HepG2 (cell line): ENCODE measurements around the gene CEP68. TPM values are rescaled to one million over a fixed set of nuclear protein-coding genes. Genes with fewer than 3 reads are reported as not detected.

Experiments
- AGO2 ChIP-seq: fragments of 200-400 bp; formaldehyde crosslinking; optimal IDR thresholded peaks from 2 replicates; pipeline ENCODE3; 2017; ENCODE audit warnings: mild to moderate bottlenecking, low read depth, low read length, moderate library complexity
- CBX1 ChIP-seq: IDR thresholded peaks from one replicate; pipeline ENCODE4 v1.6.1; 2016; ENCODE audit warnings: antibody characterized with exemption, low read depth
- CTCF ChIP-seq: sonication (generic); formaldehyde crosslinking; IDR thresholded peaks from 2 replicates; pipeline ENCODE4 v1.5.0; 2020; ENCODE audit warnings: mild to moderate bottlenecking, missing genetic modification reagents, moderate library complexity
- DNMT3B ChIP-seq: conservative IDR thresholded peaks from 2 replicates; pipeline ENCODE4 v1.6.1; 2016; ENCODE audit warnings: missing biosample characterization, control low read depth
- GABPB1 ChIP-seq: IDR thresholded peaks from 2 replicates; pipeline ENCODE4 v1.6.1; 2016; ENCODE audit warnings: mild to moderate bottlenecking, missing genetic modification reagents, moderate library complexity, missing compliant biosample characterization
- HNRNPK ChIP-seq: fragments of 200-400 bp; formaldehyde crosslinking; IDR thresholded peaks from 2 replicates; pipeline ENCODE4 v1.6.1; 2018; ENCODE audit warnings: low read length, low read depth, moderate library complexity, mild to moderate bottlenecking; ENCODE audit not compliant: poor library complexity, severe bottlenecking
- MAX ChIP-seq: IDR thresholded peaks from 2 replicates; pipeline ENCODE4 v1.6.1; 2012; ENCODE audit warnings: inconsistent platforms
- MEIS2 ChIP-seq: sonication (generic); formaldehyde crosslinking; IDR thresholded peaks from 2 replicates; pipeline ENCODE4 v1.9.0; 2021; ENCODE audit warnings: mild to moderate bottlenecking, missing genetic modification reagents
- MNT ChIP-seq: fragments of 450-650 bp; IDR thresholded peaks from 2 replicates; pipeline ENCODE4 v1.6.1; 2016
- PLSCR1 ChIP-seq: sonication (generic); formaldehyde crosslinking; IDR thresholded peaks from 2 replicates; pipeline ENCODE4 v1.5.0; 2020; ENCODE audit warnings: missing genetic modification reagents, mild to moderate bottlenecking, borderline replicate concordance
- RXRA ChIP-seq: sonication (generic); formaldehyde crosslinking; IDR thresholded peaks from 2 replicates; pipeline ENCODE4 v1.5.1; 2020; ENCODE audit warnings: missing genetic modification reagents
- YEATS4 ChIP-seq: sonication (generic); formaldehyde crosslinking; IDR thresholded peaks from 2 replicates; pipeline ENCODE4 v1.4.0; 2020; ENCODE audit warnings: missing genetic modification reagents, borderline replicate concordance
- ZFP36L1 ChIP-seq: sonication (generic); formaldehyde crosslinking; IDR thresholded peaks from 2 replicates; pipeline ENCODE4 v1.8.0; 2022; ENCODE audit warnings: mild to moderate bottlenecking, missing genetic modification reagents, moderate library complexity
- ZFX ChIP-seq: sonication (generic); formaldehyde crosslinking; IDR thresholded peaks from 2 replicates; pipeline ENCODE4 v1.4.0; 2020; ENCODE audit warnings: mild to moderate bottlenecking, low read depth, missing genetic modification reagents, moderate library complexity
- ZKSCAN5 ChIP-seq: sonication (generic); formaldehyde crosslinking; IDR thresholded peaks from 2 replicates; pipeline ENCODE4 v1.5.1; 2020; ENCODE audit warnings: mild to moderate bottlenecking, missing genetic modification reagents
- ZNF136 ChIP-seq: sonication (generic); formaldehyde crosslinking; IDR thresholded peaks from 2 replicates; pipeline ENCODE4 v1.8.1; 2022; ENCODE audit warnings: low read depth, mild to moderate bottlenecking, moderate library complexity, missing genetic modification reagents
- ZNF205 ChIP-seq: IDR thresholded peaks from 2 replicates; pipeline ENCODE4 v1.6.1; 2018; ENCODE audit warnings: missing biosample characterization, missing genetic modification reagents
- ZNF235 ChIP-seq: sonication (generic); formaldehyde crosslinking; IDR thresholded peaks from 2 replicates; pipeline ENCODE4 v1.8.1; 2023; ENCODE audit warnings: mild to moderate bottlenecking, missing genetic modification reagents, borderline replicate concordance
- ZNF354B ChIP-seq: sonication (generic); formaldehyde crosslinking; IDR thresholded peaks from 2 replicates; pipeline ENCODE4 v1.8.0; 2022; ENCODE audit warnings: mild to moderate bottlenecking, missing genetic modification reagents
- ZNF614 ChIP-seq: IDR thresholded peaks from 2 replicates; pipeline ENCODE4 v1.6.1; 2018; ENCODE audit warnings: missing biosample characterization, missing genetic modification reagents, inconsistent platforms, borderline replicate concordance
- ZNF850 ChIP-seq: sonication (generic); formaldehyde crosslinking; conservative IDR thresholded peaks from 2 replicates; pipeline ENCODE4 v1.9.0; 2021; ENCODE audit warnings: mild to moderate bottlenecking, missing genetic modification reagents
- polyA plus RNA-seq, 8 experiments: library from polyadenylated mRNA; depleted of rRNA in 3 of 8; stranded (reverse) in 7 of 8; unstranded in 1 of 8; fragments of >200 nt; fragmentation: Illumina TruSeq in 4 of 8; extraction: Trizol in 4 of 8; gene quantifications; 2 replicates each; pipeline versions ENCODE4 v1.2.1 to v1.2.3, GENCODE V29; 2011 to 2016; ENCODE audit warnings: low read depth in 4 of 8, missing spikeins in 1 of 8, mixed read lengths in 1 of 8; ENCODE audit not compliant: insufficient read depth in 1 of 8
- total RNA-seq, 5 experiments: library from RNA; depleted of rRNA; stranded (reverse); fragments of >200 nt; fragmentation: Illumina TruSeq; extraction: Trizol; gene quantifications; 2 replicates each; pipeline ENCODE4 v1.2.3, GENCODE V29; 2016; ENCODE audit warnings: low read depth in 1 of 5
- TF ChIP-seq, protein P1 (sequence below): IDR thresholded peaks from 2 replicates; pipeline ENCODE4 v1.6.1; 2016
- TF ChIP-seq, protein P2 (sequence below): sonication (generic); formaldehyde crosslinking; IDR thresholded peaks from 2 replicates; pipeline ENCODE4 v1.8.1; 2023; ENCODE audit warnings: mild to moderate bottlenecking, moderate library complexity, missing genetic modification reagents

The CEP68 gene
- total and polyA plus RNA-seq, 2 of the 13 experiments (the other 11 are each of a cell fraction or from before 2014, with no cell fraction given) = 5.7 to 9.3 TPM

DNA sequence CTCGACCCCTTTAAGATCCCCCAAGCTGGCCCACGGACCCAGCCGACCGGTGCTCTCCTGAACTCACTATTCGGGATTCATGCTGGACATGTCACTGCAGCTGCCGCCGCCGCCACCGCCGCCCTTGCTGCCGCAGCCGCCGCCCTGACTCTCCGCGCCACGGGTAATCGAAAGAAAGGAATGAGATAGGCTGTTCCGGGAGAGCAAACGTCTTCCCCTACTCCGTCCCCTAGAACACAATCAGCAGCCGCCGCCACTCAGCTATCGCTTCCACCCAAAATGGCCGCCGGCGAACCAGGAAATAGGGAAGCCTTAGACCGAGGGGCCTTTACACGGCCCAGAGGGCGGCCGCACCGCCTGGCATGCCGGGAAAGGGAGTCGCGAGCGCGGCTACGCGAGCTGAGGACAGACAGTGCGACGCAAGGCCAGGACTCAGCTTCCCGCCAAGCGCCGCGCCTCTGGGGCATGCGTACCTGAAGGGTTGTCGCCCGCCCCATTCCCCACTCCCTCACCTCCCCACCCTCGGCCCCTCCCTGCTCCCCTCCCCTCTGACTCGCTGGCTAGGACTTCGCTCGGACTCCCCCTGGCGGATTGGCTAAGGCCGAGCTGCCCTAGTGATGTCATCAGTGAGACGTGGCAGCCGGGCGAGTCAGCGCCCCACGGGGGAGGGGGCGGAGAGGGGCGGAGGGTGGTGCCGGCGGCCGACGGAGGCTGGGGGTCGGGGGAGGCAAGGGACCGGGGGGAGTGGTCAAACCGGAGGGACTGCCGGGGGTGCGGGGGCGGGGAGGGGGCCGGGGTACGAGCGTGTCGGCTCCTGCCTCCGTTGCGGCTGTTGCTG, 73.8 kb downstream of the CEP68 start, which contains the start of gene RAB1A (continued):
- TF ChIP-seq MNT (peak; percentile 70), RXRA (peak; percentile 65), MEIS2 (CRISPR knock-in tag) (peak; percentile 57), ZFX (CRISPR knock-in tag) (peak; percentile 95), GABPB1 (CRISPR knock-in tag) (peak; percentile 92), PLSCR1 (CRISPR knock-in tag) (no peak), ZKSCAN5 (no peak), YEATS4 (no peak; the same call in 1 of the 2 replicates), DNMT3B (peak; percentile 34), ZNF235 (0 out of 2 replicates have a peak, but pooled peaks have one; percentile 41), ZNF205 (CRISPR knock-in tag) (no peak; the same call in 1 of the 2 replicates), ZNF354B (CRISPR knock-in tag) (no peak), AGO2 (peak; percentile 87), HNRNPK (peak; percentile 84), ZNF136 (CRISPR knock-in tag) (peak; percentile 69; the same call in 1 of the 2 replicates), ZNF850 (CRISPR knock-in tag) (no peak), ZFP36L1 (peak; percentile 14; the same call in 1 of the 2 replicates), ZNF614 (no peak; the same call in 1 of the 2 replicates), CBX1 (no peak), MAX (peak; percentile 91), CTCF (CRISPR knock-in tag) (peak; percentile 80)
- TF ChIP-seq, protein P1, sequence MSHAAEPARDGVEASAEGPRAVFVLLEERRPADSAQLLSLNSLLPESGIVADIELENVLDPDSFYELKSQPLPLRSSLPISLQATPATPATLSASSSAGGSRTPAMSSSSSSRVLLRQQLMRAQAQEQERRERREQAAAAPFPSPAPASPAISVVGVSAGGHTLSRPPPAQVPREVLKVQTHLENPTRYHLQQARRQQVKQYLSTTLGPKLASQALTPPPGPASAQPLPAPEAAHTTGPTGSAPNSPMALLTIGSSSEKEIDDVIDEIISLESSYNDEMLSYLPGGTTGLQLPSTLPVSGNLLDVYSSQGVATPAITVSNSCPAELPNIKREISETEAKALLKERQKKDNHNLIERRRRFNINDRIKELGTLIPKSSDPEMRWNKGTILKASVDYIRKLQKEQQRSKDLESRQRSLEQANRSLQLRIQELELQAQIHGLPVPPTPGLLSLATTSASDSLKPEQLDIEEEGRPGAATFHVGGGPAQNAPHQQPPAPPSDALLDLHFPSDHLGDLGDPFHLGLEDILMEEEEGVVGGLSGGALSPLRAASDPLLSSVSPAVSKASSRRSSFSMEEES (CRISPR knock-in tag) = no peak; the same call in 1 of the 2 replicates
- TF ChIP-seq, protein P2, sequence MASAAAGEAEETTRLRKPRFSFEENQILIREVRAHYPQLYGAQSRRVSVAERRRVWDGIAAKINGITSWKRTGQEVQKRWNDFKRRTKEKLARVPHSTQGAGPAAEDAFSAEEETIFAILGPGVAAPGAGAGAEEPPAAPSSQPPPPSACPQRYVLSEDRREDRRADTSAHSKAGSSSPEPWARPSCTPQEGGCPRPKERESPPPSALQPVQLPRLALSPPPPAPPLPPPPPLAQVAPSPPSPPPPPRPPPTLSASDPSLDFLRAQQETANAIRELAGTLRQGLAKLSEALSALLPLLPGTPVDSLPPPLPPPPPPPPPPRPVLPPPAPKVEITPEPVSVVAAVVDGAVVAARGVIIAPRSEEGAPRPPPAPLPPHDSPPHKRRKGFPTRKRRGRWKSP (CRISPR knock-in tag) = no peak; the same call in 1 of the 2 replicates
